GM10248 (cell line): Measurements from ENCODE around the gene CIDEC.
"Not testable (repeated sequence)": the region's sequence is repeated elsewhere in the genome, so short reads cannot be mapped to it uniquely, and the experiment has no call there.

ENCODE experiments used
- CTCF ChIA-PET: fragments of 300-600 bp; sonication (Branson Sonifier 250); formaldehyde crosslinking; extraction: SDS; loops from one replicate; lab custom pipeline; 2021; ENCODE audit warnings: antibody characterized with exemption; lab: Yijun Ruan, JAX
- POLR2A ChIA-PET: fragments of 350-650 bp; sonication (Branson Sonifier 250); formaldehyde crosslinking; extraction: SDS; loops from one replicate; lab custom pipeline; 2020; ENCODE audit warnings: antibody characterized with exemption; lab: Yijun Ruan, JAX
- DNase-seq: peaks from one replicate; pipeline ENCODE4 v3.0.0; 2012; ENCODE audit errors: extremely low spot score
- TF ChIP-seq, protein P1 (sequence below): IDR thresholded peaks from 2 replicates; pipeline ENCODE4 v1.5.1; 2012; ENCODE audit warnings: mild to moderate bottlenecking, low read depth; ENCODE audit errors: extremely low read depth, missing control alignments, control extremely low read depth

The CIDEC gene

GRCh38 chr3:9861626-9862130, 18.4 kb downstream of the CIDEC start:
- TF ChIP-seq, protein P1, sequence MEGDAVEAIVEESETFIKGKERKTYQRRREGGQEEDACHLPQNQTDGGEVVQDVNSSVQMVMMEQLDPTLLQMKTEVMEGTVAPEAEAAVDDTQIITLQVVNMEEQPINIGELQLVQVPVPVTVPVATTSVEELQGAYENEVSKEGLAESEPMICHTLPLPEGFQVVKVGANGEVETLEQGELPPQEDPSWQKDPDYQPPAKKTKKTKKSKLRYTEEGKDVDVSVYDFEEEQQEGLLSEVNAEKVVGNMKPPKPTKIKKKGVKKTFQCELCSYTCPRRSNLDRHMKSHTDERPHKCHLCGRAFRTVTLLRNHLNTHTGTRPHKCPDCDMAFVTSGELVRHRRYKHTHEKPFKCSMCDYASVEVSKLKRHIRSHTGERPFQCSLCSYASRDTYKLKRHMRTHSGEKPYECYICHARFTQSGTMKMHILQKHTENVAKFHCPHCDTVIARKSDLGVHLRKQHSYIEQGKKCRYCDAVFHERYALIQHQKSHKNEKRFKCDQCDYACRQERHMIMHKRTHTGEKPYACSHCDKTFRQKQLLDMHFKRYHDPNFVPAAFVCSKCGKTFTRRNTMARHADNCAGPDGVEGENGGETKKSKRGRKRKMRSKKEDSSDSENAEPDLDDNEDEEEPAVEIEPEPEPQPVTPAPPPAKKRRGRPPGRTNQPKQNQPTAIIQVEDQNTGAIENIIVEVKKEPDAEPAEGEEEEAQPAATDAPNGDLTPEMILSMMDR = no peak
- ChIA-PET CTCF (interaction anchor here (1.0 kb wide), 1 partner anchor 13 kb away, joined by 3 read pairs; no protein-coding TSS in a partner anchor), POLR2A (no interaction called here)
- DNase-seq = no peak

GRCh38 chr3:9861201-9861600, 18.9 kb downstream of the CIDEC start:
- ChIA-PET CTCF (interaction anchor here (1.0 kb wide), 1 partner anchor 12 kb away, joined by 3 read pairs; no protein-coding TSS in a partner anchor), POLR2A (interaction anchor here (0.6 kb wide), 2 partner anchors 377 to 493 kb away, joined by 3 to 11 read pairs; no protein-coding TSS in a partner anchor)
- no peak for DNase-seq
- TF ChIP-seq, protein P1 = no peak

DNA sequence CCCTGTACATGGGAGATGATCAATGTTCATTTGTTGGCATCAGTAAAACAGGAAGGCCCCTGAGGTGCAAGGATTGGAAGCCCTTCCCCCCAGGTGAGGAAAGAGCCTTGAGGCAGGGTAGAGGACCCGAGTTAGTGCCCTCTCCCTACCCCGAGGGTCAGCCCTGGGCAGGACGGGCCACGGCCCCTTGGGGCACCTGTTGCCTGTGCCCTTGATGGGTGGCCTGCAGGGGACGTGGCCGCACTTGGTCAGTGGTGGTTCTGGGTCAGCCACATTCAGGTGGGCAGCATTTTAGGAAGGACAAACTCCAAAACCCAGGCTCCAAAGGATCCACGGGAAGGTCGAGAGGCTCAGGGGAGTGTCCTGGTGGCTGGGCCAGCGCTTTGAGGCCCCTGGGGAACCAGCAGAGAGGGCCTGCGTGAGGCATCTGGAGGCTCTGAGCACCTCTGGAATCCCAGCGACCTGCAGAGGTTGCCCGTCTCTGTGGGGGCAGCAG, 20.5 kb downstream of the CIDEC start:
- CTCF ChIA-PET = interaction anchor here (1.3 kb wide), 1 partner anchor 73 kb away, joined by 3 read pairs; no protein-coding TSS in a partner anchor
- POLR2A ChIA-PET = no interaction called here
- TF ChIP-seq, protein P1 = no peak
- no peak for DNase-seq

DNA sequence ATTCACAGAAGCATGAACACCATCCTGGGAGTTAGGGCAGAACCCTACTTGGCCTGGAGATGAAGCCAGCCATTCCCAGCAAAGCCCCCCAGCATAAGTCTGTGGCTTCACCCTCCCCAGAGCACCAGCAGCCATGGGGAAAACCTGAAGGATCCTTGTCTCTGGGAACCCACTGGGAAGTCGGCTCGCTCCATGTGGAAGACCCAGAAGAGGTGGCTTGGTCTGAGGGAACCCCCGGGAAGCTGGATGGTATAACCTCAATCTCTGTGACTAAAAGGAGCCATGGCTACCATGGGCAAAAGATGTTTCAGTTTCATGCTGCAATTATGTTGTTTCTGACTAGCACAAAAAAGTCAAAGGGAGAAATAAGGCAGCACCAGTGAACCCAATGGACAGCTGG, 24.5 kb downstream of the CIDEC start:
- ChIA-PET POLR2A (no interaction called here), CTCF (interaction anchor here (1.7 kb wide), 1 partner anchor 9 kb away, joined by 4 read pairs; no protein-coding TSS in a partner anchor)
- TF ChIP-seq, protein P1 = no peak
- no peak for DNase-seq

DNA sequence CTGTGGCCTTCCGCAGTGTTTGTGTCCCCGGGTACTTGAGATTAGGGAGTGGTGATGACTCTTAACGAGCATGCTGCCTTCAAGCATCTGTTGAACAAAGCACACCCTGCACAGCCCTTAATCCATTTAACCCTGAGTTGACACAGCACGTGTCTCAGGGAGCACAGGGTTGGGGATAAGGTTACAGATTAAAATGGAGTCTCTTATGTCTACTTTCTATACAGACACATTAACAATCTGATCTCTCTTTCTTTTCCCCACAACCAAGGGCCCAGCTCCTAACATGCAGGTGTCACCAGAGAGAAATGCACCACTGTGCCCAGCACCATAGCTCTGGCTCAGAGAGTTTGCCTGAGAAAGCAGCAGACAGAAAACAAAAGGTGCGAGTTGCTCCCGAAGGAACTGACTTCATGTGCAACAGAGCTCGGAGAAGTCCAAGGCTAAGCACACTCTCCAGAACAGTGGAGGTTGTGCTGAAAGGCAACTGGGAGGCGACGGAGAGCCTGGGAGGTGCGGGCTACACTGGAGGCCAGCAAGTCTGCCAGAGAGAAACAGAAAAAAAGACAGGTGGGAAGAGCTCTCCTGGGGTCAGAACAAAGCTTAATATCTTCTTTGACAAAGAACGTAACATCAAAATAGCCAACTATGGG, 25.6 kb downstream of the CIDEC start:
- DNase-seq = not testable (repeated sequence)
- CTCF ChIA-PET = interaction anchor here (1.0 to 1.7 kb wide), 2 partner anchors 8 to 26 kb away, joined by 3 to 4 read pairs; partner anchors contain the start of gene CIDEC

DNA sequence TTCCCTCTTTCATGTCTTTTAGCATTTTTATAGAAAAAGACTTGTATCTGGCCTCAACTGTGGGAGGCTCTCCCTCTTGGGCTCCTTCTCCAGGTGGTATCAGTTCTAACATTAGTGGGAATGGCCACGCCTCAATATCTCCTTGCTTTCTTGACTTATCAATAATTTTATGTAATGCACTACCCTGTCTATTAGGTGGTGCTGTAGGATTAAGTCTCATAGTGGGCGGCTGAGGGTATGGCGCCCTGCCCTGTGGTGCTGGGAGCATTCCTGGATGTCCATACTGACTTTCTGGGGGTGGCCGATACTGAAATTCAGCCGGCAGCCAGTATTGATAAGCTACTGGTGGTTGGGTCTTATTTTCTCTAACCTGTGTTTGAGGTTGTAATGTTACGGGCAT, 27.5 kb downstream of the CIDEC start:
- CTCF ChIA-PET = no interaction called here
- TF ChIP-seq, protein P1 = no peak
- POLR2A ChIA-PET = no interaction called here
- no peak for DNase-seq

More for the DNA sequence above, 25.6 kb downstream of the CIDEC start:
- POLR2A ChIA-PET = not testable (repeated sequence)

DNA sequence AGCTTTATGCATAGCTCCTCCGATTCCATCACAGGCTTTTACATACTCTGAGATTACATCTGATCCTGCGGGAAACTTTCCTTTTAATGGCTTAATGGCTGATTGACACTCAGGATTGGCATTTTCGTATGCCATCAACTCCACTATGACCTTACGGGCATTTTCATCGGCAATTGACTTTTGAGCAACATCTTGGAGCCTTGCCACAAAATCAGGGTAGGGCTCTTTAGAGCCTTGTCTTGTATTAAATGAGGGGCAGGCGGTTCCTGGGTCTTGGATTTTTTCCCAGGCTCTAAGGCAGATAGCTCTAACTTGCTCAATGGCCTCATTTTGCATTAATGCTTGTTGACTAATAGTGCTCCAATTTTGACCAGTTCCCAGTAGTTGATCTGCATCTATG, 28.1 kb downstream of the CIDEC start:
- CTCF ChIA-PET, DNase-seq, POLR2A ChIA-PET: not testable (repeated sequence)

DNA sequence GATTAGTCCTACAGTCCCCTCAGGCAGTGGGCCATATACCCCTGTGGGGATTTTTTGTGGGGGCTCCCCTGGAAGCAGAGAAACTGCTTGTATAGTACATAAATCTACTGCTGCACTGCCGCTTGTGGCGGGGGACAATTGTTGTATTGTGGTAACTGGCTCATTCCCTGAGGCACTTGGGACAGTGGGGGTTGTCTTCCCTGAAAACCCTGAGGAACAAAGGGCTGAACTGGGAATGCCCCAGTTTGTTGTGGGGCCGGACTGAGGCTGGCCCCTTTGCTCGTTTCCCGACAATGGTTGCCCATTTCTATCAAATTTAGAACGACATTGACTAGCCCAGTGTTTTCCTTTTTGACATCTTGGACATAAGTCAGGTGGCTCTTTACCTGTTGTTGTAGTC, 28.7 kb downstream of the CIDEC start:
- CTCF ChIA-PET, DNase-seq, POLR2A ChIA-PET: not testable (repeated sequence)
